HL-60 (cell line): ENCODE measurements around the gene TP73.
"Not testable (repeated sequence)": the region's sequence is repeated elsewhere in the genome, so short reads cannot be mapped to it uniquely, and the experiment has no call there.

Experiments used
- DNase-seq, 2 experiments: peaks; one replicate each; pipeline ENCODE4 v3.0.0-alpha.2; 2010 to 2020; ENCODE audit warnings: low read depth in 1 of 2, low spot score in 1 of 2
- H3K27ac ChIP-seq: fragments of 250-450 bp; sonication (Bioruptor Pico); replicated peaks from 2 replicates; pipeline ENCODE4 v1.5.1; 2020; ENCODE audit warnings: mild to moderate bottlenecking, moderate library complexity
- H3K27me3 ChIP-seq: fragments of 250-450 bp; sonication (Bioruptor Pico); 2 replicates; pipeline ENCODE4 v1.5.1; 2021; ENCODE audit warnings: mild to moderate bottlenecking, moderate library complexity; ENCODE audit not compliant: insufficient read depth, poor library complexity, severe bottlenecking
- H3K4me3 ChIP-seq: replicated peaks from 2 replicates; pipeline ENCODE4 v1.5.1; 2011; ENCODE audit warnings: mild to moderate bottlenecking, control low read depth, low read length; ENCODE audit not compliant: insufficient read depth
- GABPA ChIP-seq: IDR thresholded peaks from 2 replicates; pipeline ENCODE4 v1.6.1; 2012; ENCODE audit warnings: low read depth
- POLR2AphosphoS5 ChIP-seq: IDR thresholded peaks from 2 replicates; pipeline ENCODE4 v1.6.1; 2012; ENCODE audit warnings: low read depth
- SPI1 ChIP-seq: IDR thresholded peaks from 2 replicates; pipeline ENCODE4 v1.6.1; 2012; ENCODE audit warnings: low read depth, mild to moderate bottlenecking, borderline replicate concordance
- TF ChIP-seq, protein P1 (sequence below): IDR thresholded peaks from 2 replicates; pipeline ENCODE4 v1.6.1; 2012; ENCODE audit warnings: low read depth; ENCODE audit not compliant: insufficient replicate concordance
- TF ChIP-seq, protein P2 (sequence below): IDR thresholded peaks from one replicate; pipeline ENCODE4 v1.5.1; 2011; ENCODE audit warnings: low read length, control low read depth, inconsistent platforms; ENCODE audit not compliant: insufficient read depth

Gene TP73

DNA sequence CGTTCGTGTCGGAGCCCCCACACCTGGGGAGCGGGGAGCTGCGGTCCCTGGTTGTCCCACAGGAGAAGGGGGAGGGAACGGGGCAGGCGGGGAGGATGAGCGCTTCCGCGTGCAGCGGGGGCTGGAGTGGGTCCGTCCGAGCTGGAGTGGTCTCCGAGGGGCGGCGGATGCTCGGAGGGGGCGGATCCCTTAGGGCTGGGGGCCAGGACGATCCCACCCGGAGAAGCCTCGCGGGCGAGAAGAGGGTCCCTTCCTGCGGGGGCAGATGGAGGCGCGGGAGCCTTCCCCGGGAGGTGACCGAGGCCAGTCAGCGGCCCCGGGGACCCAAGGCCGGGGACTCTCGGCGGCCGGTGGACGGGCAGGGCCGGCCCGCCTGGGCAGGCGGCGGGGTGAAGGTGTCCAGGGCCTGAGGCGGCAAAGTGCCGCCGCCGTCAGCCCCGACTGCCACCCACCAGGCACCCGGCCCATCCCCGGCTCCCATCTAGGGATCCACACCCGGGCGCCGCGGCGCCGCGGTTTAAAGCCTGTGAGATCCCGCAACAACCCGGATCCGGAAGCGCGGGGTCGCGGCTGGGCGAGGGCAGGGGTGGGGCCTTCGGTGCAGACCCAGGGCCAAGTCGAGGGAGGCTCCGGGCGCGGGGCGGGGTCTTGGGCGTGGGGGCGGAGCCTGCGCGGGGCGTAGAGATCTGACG, 94.7 kb downstream of the TP73 start:
- DNase-seq: peak; percentile 24 to 81
- Histone ChIP-seq H3K4me3 (peak overlapping the region; percentile 21), H3K27me3 (peaks cover 4% of the 10 kb centered on the region), H3K27ac (no peak overlapping the region)
- TF ChIP-seq GABPA (peak; percentile 77), SPI1 (no peak)

DNA sequence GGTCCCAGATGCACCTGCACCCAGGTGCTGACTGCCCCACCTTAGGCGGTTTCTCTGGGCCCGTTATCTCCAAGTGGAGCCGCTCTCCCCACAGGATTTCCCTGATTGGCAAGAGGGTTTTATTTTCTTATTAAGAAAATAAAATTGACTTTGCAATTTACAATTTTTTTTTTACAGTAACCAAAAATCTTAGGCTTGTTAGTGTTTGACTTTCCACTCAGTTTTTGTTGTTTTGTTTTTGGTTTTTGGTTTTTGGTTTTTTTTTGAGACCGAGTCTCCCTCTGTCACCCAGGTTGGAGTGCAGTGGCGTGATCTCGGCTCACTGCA, 95.2 kb downstream of the TP73 start:
- Histone ChIP-seq H3K27ac (no peak overlapping the region), H3K27me3 (peaks cover 4% of the 10 kb centered on the region), H3K4me3 (peak overlapping the region; percentile 21)
- no peak for DNase-seq
- TF ChIP-seq SPI1 (no peak), GABPA (no peak), POLR2AphosphoS5 (no peak)
- TF ChIP-seq, protein P1, sequence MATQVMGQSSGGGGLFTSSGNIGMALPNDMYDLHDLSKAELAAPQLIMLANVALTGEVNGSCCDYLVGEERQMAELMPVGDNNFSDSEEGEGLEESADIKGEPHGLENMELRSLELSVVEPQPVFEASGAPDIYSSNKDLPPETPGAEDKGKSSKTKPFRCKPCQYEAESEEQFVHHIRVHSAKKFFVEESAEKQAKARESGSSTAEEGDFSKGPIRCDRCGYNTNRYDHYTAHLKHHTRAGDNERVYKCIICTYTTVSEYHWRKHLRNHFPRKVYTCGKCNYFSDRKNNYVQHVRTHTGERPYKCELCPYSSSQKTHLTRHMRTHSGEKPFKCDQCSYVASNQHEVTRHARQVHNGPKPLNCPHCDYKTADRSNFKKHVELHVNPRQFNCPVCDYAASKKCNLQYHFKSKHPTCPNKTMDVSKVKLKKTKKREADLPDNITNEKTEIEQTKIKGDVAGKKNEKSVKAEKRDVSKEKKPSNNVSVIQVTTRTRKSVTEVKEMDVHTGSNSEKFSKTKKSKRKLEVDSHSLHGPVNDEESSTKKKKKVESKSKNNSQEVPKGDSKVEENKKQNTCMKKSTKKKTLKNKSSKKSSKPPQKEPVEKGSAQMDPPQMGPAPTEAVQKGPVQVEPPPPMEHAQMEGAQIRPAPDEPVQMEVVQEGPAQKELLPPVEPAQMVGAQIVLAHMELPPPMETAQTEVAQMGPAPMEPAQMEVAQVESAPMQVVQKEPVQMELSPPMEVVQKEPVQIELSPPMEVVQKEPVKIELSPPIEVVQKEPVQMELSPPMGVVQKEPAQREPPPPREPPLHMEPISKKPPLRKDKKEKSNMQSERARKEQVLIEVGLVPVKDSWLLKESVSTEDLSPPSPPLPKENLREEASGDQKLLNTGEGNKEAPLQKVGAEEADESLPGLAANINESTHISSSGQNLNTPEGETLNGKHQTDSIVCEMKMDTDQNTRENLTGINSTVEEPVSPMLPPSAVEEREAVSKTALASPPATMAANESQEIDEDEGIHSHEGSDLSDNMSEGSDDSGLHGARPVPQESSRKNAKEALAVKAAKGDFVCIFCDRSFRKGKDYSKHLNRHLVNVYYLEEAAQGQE: no peak

DNA sequence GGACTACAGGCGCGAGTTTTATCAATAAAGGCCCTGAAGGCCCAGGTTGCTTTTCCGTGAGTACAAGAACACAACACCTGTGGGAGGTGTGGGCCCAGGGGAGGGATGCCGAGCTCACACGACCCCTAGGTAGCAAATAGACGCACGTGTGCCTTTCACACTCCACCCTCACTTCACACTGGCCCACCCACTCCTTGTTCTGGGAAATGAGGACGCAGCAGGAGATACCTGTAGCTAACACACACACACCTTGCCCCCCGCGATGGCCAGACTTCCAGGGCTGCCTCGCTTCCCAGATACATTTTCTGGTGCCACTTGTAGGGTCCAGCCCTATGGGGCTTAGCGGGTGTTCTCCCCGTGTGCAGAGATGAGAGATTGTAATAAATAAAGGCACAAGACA, 95.6 kb downstream of the TP73 start:
- no peak overlapping the region for H3K4me3 ChIP-seq
- H3K27me3 ChIP-seq: peaks cover 4% of the 10 kb centered on the region
- TF ChIP-seq GABPA (no peak), POLR2AphosphoS5 (no peak), SPI1 (no peak)
- TF ChIP-seq, protein P1: no peak
- TF ChIP-seq, protein P2, sequence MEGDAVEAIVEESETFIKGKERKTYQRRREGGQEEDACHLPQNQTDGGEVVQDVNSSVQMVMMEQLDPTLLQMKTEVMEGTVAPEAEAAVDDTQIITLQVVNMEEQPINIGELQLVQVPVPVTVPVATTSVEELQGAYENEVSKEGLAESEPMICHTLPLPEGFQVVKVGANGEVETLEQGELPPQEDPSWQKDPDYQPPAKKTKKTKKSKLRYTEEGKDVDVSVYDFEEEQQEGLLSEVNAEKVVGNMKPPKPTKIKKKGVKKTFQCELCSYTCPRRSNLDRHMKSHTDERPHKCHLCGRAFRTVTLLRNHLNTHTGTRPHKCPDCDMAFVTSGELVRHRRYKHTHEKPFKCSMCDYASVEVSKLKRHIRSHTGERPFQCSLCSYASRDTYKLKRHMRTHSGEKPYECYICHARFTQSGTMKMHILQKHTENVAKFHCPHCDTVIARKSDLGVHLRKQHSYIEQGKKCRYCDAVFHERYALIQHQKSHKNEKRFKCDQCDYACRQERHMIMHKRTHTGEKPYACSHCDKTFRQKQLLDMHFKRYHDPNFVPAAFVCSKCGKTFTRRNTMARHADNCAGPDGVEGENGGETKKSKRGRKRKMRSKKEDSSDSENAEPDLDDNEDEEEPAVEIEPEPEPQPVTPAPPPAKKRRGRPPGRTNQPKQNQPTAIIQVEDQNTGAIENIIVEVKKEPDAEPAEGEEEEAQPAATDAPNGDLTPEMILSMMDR: no peak
- H3K27ac ChIP-seq: no peak overlapping the region
- no peak for DNase-seq

DNA sequence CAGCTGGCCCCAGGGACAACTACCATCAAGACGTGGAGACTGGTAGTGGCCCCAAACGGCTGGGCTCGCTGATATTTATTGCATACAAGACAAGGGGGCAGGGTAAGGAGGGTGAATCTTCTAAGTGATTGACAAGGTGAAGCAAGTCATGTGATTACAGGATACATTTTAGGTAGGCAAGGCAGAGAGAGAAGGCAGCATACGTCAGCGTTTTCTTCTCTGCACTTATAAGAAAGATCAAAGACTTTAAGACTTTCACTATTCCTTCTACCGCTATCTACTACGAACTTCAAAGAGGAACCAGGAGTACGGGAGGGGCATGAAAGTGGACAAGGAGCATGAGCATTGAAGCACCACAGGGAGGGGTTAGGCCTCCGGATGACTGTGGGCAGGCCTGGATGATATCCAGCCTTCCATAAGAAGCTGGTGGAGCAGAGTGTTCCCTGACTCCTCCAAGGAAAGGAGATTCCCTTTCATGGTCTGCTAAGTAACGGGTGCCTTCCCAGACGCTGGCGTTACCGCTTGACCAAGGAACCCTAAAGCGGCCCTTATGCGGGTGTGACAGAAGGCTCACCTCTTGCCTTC, 96.1 kb downstream of the TP73 start:
- H3K27ac ChIP-seq, H3K27me3 ChIP-seq, H3K4me3 ChIP-seq, DNase-seq: not testable (repeated sequence)

DNA sequence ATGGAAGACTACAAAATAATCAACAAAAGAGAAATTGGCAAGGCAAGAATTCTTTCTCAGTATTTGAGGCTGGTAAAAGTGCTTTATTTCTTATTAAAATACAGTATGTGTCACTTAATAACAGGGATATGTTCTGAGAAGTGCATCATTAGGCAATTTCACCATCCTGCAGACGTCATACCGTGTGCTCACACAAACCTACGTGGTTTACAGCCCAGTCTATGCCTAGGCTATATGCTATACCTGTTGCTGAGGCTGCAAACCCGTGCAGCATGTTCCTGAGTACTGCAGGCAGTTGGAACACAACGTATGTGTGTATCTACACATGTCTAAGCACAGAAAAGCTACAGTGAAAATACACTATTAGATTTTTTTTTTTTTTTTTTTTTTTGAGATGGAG, 97.2 kb downstream of the TP73 start:
- no peak overlapping the region for H3K4me3 ChIP-seq
- H3K27me3 ChIP-seq: peaks cover 4% of the 10 kb centered on the region
- no peak for TF ChIP-seq GABPA
- no peak for TF ChIP-seq SPI1
- TF ChIP-seq, protein P2: no peak

More for the DNA sequence above, 97.2 kb downstream of the TP73 start:
- no peak for DNase-seq
- no peak overlapping the region for H3K27ac ChIP-seq
